GM12801 (cell line): Measurements from ENCODE around the gene HDLBP.

Source experiments
- TF ChIP-seq, protein P1 (sequence below): IDR thresholded peaks from one replicate; pipeline ENCODE4 v1.5.1; 2011; ENCODE audit warnings: control low read depth; ENCODE audit not compliant: insufficient read length; ENCODE audit errors: extremely low read depth

The HDLBP gene

GRCh38 chr2:241208058-241208457 lies 107.4 kb downstream of the HDLBP start:
- TF ChIP-seq, protein P1, sequence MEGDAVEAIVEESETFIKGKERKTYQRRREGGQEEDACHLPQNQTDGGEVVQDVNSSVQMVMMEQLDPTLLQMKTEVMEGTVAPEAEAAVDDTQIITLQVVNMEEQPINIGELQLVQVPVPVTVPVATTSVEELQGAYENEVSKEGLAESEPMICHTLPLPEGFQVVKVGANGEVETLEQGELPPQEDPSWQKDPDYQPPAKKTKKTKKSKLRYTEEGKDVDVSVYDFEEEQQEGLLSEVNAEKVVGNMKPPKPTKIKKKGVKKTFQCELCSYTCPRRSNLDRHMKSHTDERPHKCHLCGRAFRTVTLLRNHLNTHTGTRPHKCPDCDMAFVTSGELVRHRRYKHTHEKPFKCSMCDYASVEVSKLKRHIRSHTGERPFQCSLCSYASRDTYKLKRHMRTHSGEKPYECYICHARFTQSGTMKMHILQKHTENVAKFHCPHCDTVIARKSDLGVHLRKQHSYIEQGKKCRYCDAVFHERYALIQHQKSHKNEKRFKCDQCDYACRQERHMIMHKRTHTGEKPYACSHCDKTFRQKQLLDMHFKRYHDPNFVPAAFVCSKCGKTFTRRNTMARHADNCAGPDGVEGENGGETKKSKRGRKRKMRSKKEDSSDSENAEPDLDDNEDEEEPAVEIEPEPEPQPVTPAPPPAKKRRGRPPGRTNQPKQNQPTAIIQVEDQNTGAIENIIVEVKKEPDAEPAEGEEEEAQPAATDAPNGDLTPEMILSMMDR, result no peak

DNA sequence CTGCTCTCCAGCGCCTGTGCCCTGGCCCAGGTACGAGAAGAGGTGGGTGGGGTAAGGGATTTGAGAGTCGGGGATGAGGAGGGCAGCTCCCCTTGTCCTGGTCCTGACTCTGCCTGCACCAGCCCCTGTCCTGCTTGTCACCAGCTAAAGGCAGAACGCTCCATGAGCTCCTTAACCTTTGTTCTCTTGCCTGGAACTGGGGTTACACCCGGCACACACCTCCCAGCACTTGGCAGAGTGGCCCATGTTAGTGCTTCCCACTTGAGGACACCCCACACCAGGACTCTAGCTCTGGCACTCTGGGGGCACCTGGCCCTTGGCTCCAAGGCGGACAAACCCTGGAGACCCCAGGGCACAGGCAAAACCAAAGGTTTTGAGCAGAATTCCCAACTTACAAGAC lies 107.8 kb downstream of the HDLBP start:
- TF ChIP-seq, protein P1, result no peak

DNA sequence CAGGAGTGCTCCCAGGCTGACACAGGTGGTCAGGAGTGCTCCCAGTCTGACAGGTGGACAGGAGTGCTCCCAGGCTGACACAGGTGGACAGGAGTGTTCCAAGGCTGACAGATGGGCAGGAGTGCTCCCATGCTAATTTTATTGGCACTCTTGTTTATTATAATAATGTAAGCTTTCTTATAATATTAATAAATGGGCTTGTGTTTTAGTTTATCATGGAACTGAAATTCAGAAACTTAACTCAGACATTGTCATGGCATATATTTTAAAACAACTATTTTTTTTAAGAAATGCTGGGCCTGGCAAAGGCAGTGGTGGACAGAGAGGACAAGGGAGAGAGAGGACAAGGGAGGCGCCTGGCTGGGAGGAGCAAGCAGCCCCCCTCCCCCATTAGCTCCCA lies 108.3 kb downstream of the HDLBP start:
- TF ChIP-seq, protein P1, result no peak

- TF ChIP-seq, protein P1, result no peak
These were observed 110.4 kb downstream of the HDLBP start for GRCh38 chr2:241205086-241205485.

GRCh38 chr2:241204490-241204889 lies 111.0 kb downstream of the HDLBP start:
- TF ChIP-seq, protein P1, result no peak

DNA sequence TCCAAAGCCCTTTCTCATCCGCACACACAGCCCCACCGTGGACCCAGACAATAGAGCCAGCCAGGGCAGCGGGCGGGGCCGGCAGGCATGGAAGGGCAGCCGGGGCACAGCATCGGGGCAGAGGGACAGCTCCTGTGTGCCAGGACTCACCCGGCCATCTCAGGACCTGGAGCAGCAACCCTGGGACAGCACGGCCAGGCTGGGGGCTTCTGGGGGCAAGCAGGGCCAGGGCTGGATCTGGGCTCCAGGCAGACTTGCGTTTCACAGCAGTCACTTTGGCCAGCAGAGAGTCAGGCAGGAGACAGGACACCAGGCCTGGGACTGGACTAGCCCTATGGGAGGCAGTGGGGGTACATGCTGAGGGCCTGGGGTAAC lies 111.5 kb downstream of the HDLBP start:
- TF ChIP-seq, protein P1, result no peak

DNA sequence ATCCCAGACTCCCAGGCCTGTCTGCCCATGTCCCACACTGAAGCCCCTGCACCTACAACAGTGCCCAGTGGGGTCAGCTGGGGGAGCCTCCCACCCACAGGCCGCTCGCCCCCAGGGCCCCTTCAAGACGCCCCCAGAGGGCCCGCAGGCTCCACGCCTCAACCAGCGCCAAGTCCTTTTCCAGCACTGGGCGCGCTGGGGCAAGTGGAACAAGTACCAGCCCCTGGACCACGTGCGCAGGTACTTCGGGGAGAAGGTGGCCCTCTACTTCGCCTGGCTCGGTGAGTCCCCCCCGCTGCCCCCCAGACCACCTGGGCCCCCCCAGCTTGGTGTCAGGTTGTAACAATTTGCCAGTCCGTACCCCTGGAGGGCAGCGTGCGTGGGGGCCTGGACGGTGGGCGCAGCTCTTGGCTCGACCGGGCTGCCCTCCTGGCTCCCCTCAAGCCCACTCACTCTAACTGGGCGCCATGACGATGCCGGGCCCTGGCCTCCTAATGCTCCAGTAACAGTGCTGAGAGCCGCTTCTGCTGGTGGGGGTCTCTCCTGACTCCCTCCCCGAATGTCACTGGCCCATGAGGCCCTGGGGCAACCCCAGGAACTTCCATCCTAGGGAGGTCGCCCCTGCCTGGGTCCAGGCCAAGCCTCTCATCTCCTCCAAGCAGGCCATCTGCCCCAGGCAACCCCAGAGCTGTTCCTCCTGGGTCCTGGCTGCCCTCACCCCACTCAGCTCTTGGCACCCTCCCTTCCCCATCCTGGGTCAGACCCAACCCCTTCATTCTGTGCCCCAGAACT lies 112.1 kb downstream of the HDLBP start:
- TF ChIP-seq, protein P1, result no peak
